GM19351 (cell line): ENCODE measurements around the gene CLDN4.
"Not testable (repeated sequence)": the region's sequence is repeated elsewhere in the genome, so short reads cannot be mapped to it uniquely, and the experiment has no call there.

ENCODE experiments used
- ATAC-seq: cut with Tn5 transposase; IDR thresholded peaks from one replicate; pipeline ENCODE4 v1.9.1; 2021; ENCODE audit warnings: mild to moderate bottlenecking, moderate library complexity; ENCODE audit not compliant: unreplicated experiment

CLDN4 gene

GRCh38 chr7:73841689-73842066, 10.9 kb downstream of the CLDN4 start:
- ATAC-seq = no peak

GRCh38 chr7:73842067-73842976, 11.5 kb downstream of the CLDN4 start, which contains the start of gene METTL27:
TSS of gene METTL27 (minus strand) at chr7:73842516. CDS start at chr7:73842140, 376 bp downstream.
- peak; percentile 92 for ATAC-seq

- no peak for ATAC-seq
Observed at GRCh38 chr7:73844131-73844547, 13.3 kb downstream of the CLDN4 start.

GRCh38 chr7:73844848-73845460, 14.2 kb downstream of the CLDN4 start:
- ATAC-seq = no peak

GRCh38 chr7:73845701-73846195, 15.0 kb downstream of the CLDN4 start:
- ATAC-seq = not testable (repeated sequence)

- no peak for ATAC-seq
Observed at GRCh38 chr7:73847941-73848723, 17.3 kb downstream of the CLDN4 start.

GRCh38 chr7:73850781-73851207, 20.0 kb downstream of the CLDN4 start:
- ATAC-seq = no peak

- ATAC-seq = peak; percentile 89
Observed at GRCh38 chr7:73851410-73852338, 20.9 kb downstream of the CLDN4 start.

GRCh38 chr7:73852500-73852899, 21.7 kb downstream of the CLDN4 start:
- no peak for ATAC-seq

GRCh38 chr7:73856941-73857340, 26.1 kb downstream of the CLDN4 start:
- no peak for ATAC-seq

GRCh38 chr7:73858807-73859206, 28.0 kb downstream of the CLDN4 start:
- ATAC-seq = no peak

- no peak for ATAC-seq
Observed at GRCh38 chr7:73860859-73861258, 30.1 kb downstream of the CLDN4 start, which contains the start of gene TMEM270. TSS of gene TMEM270 (plus strand) at chr7:73861159. CDS start at chr7:73861195, 36 bp downstream.

GRCh38 chr7:73861305-73861704, 30.5 kb downstream of the CLDN4 start:
- no peak for ATAC-seq

- ATAC-seq = no peak
Observed at GRCh38 chr7:73864981-73865711, 34.4 kb downstream of the CLDN4 start.

- peak; percentile 44 for ATAC-seq
Observed at GRCh38 chr7:73865738-73866445, 35.1 kb downstream of the CLDN4 start.

GRCh38 chr7:73866446-73866767, 35.6 kb downstream of the CLDN4 start:
- ATAC-seq = no peak

- no peak for ATAC-seq
Observed at GRCh38 chr7:73869011-73869798, 38.4 kb downstream of the CLDN4 start.

- no peak for ATAC-seq
Observed at GRCh38 chr7:73870041-73870492, 39.3 kb downstream of the CLDN4 start.
